HepG2 (cell line): Measurements from ENCODE around the gene SAP25. TPM values are rescaled to one million over a fixed set of nuclear protein-coding genes. Genes with fewer than 3 reads are reported as not detected.

Source experiments
- ATAC-seq: fragments of 200-7000 bp; cut with Tn5 transposase; 3 replicates; pipeline ENCODE4 v1.9.1; 2020; ENCODE audit warnings: mild to moderate bottlenecking, moderate library complexity
- BruUV-seq: library from RNA; stranded (reverse); fragments of 400-500 nt; replicated peaks from 2 replicates; lab custom pipeline; 2021; lab: Mats Ljungman, UMichigan
- CTCF ChIA-PET: fragments of 300-600 bp; formaldehyde crosslinking; extraction: SDS; loops from one replicate; lab custom pipeline; 2021; ENCODE audit warnings: low total read pairs, inconsistent platforms, low intra/inter-chr PET ratio; lab: Yijun Ruan, JAX
- POLR2A ChIA-PET: fragments of 350-600 bp; sonication (Branson Sonifier 250); formaldehyde crosslinking; loops from one replicate; lab custom pipeline; 2020; ENCODE audit warnings: antibody characterized with exemption, inconsistent platforms; lab: Yijun Ruan, JAX
- DNase-seq: peaks from one replicate; pipeline ENCODE4 v3.0.0-alpha.2; 2015; ENCODE audit warnings: low spot score
- FAIRE-seq: peaks from 3 replicates; lab custom pipeline; 2011; peaks lifted over from hg19 to GRCh38; lab: Jason Lieb, UNC
- H2AFZ ChIP-seq: one replicate; pipeline ENCODE4 v1.6.1; 2011; ENCODE audit warnings: low read length, inconsistent platforms
- H3K27ac ChIP-seq: fragments of 300-600 bp; 3 replicates; pipeline ENCODE4 v1.8.0; 2011; ENCODE audit warnings: mixed run types, mild to moderate bottlenecking, mixed read lengths, low read length, inconsistent platforms; ENCODE audit not compliant: insufficient read depth; ENCODE audit errors: extremely low read length
- H3K27me3 ChIP-seq, 2 experiments: fragments of 200-600 bp in 1 of 2; 2 replicates in 1 of 2; 3 replicates in 1 of 2; pipeline versions ENCODE4 v1.6.0 to v1.8.0; 2011; ENCODE audit warnings: low read length in 2 of 2, mild to moderate bottlenecking in 2 of 2, moderate library complexity in 2 of 2, inconsistent platforms in 1 of 2; ENCODE audit not compliant: insufficient read depth in 2 of 2, control insufficient read depth in 1 of 2
- H3K36me3 ChIP-seq, 2 experiments: fragments of 200-600 bp in 1 of 2; replicated peaks in 1 of 2; 2 replicates in 1 of 2; 3 replicates in 1 of 2; pipeline versions ENCODE4 v1.5.1 to v1.8.0; 2011; ENCODE audit warnings: low read length in 2 of 2, inconsistent platforms in 1 of 2; ENCODE audit not compliant: insufficient read depth in 2 of 2, control insufficient read depth in 1 of 2
- H3K4me1 ChIP-seq: 2 replicates; pipeline ENCODE4 v1.5.1; 2012; ENCODE audit warnings: low read length, inconsistent platforms; ENCODE audit not compliant: insufficient read depth
- H3K4me2 ChIP-seq: 2 replicates; pipeline ENCODE4 v1.6.0; 2011; ENCODE audit warnings: low read depth, low read length, inconsistent platforms
- H3K4me3 ChIP-seq, 3 experiments: fragments of 200-600 bp in 1 of 3; sonication (generic), shearing (Covaris generic) in 1 of 3; replicated peaks in 1 of 3; 2 replicates each; pipeline ENCODE4 v1.5.1; 2011 to 2016; ENCODE audit warnings: low read length in 3 of 3, inconsistent platforms in 2 of 3, low read depth in 2 of 3, mild to moderate bottlenecking in 2 of 3, control low read depth in 1 of 3, mixed read lengths in 1 of 3; ENCODE audit not compliant: insufficient read depth in 1 of 3
- H3K79me2 ChIP-seq: one replicate; pipeline ENCODE4 v1.6.1; 2011; ENCODE audit warnings: low read length, inconsistent platforms; ENCODE audit not compliant: insufficient read depth
- H3K9ac ChIP-seq: 2 replicates; pipeline ENCODE4 v1.6.0; 2011; ENCODE audit warnings: mild to moderate bottlenecking, low read depth, low read length, inconsistent platforms; ENCODE audit not compliant: insufficient read depth
- H3K9me3 ChIP-seq: 2 replicates; pipeline ENCODE4 v1.5.1; 2012; ENCODE audit warnings: mild to moderate bottlenecking, low read length
- H4K20me1 ChIP-seq: 2 replicates; pipeline ENCODE4 v1.6.0; 2011; ENCODE audit warnings: inconsistent platforms, mild to moderate bottlenecking, low read length, moderate library complexity; ENCODE audit not compliant: insufficient read depth
- AGO1 ChIP-seq: fragments of 200-400 bp; formaldehyde crosslinking; IDR thresholded peaks from 2 replicates; pipeline ENCODE4 v1.6.1; 2017; ENCODE audit warnings: mild to moderate bottlenecking, low read depth, low read length, moderate library complexity; ENCODE audit not compliant: poor library complexity, severe bottlenecking
- AGO2 ChIP-seq: fragments of 200-400 bp; formaldehyde crosslinking; optimal IDR thresholded peaks from 2 replicates; pipeline ENCODE3; 2017; ENCODE audit warnings: mild to moderate bottlenecking, low read depth, low read length, moderate library complexity
- HNRNPK ChIP-seq: fragments of 200-400 bp; formaldehyde crosslinking; IDR thresholded peaks from 2 replicates; pipeline ENCODE4 v1.6.1; 2018; ENCODE audit warnings: low read length, low read depth, moderate library complexity, mild to moderate bottlenecking; ENCODE audit not compliant: poor library complexity, severe bottlenecking
- RBFOX2 ChIP-seq: fragments of 200-400 bp; formaldehyde crosslinking; IDR thresholded peaks from 2 replicates; pipeline ENCODE4 v1.6.1; 2017; ENCODE audit warnings: low read depth, mild to moderate bottlenecking, low read length
- TEAD3 ChIP-seq: optimal IDR thresholded peaks from 2 replicates; pipeline ENCODE3; 2016; ENCODE audit warnings: borderline replicate concordance
- ZMYM2 ChIP-seq: sonication (generic); formaldehyde crosslinking; IDR thresholded peaks from 2 replicates; pipeline ENCODE4 v1.8.0; 2022; ENCODE audit warnings: mild to moderate bottlenecking, missing genetic modification reagents
- ZNF143 ChIP-seq: sonication (generic); formaldehyde crosslinking; IDR thresholded peaks from 2 replicates; pipeline ENCODE4 v1.4.0; 2020; ENCODE audit warnings: missing genetic modification reagents
- ZNF3 ChIP-seq: IDR thresholded peaks from 2 replicates; pipeline ENCODE4 v1.7.0; 2017; ENCODE audit warnings: inconsistent platforms
- WGBS: methylation state at CpG from one replicate; pipeline ENCODE4 v1.1.6; 2017; ENCODE audit warnings: low lambda C conversion rate; 5-methylcytosine and 5-hydroxymethylcytosine counted together
- in situ Hi-C: cut with HindIII; loops from 2 replicates; pipeline ENCODE4 v1.10.0; 2017; ENCODE audit warnings: low pct_unique_long_range_greater_than_20kb; ENCODE audit not compliant: extremely low pct_ligation_motif_present
- intact Hi-C: fragments of 100-400 bp; cut with micrococcal nuclease; formaldehyde crosslinking; loops from one replicate; pipeline ENCODE4 v1.10.0; 2022; ENCODE audit not compliant: unreplicated experiment
- polyA plus RNA-seq, 8 experiments: library from polyadenylated mRNA; depleted of rRNA in 3 of 8; stranded (reverse) in 7 of 8; unstranded in 1 of 8; fragments of >200 nt; fragmentation: Illumina TruSeq in 4 of 8; extraction: Trizol in 4 of 8; gene quantifications; 2 replicates each; pipeline versions ENCODE4 v1.2.1 to v1.2.3, GENCODE V29; 2011 to 2016; ENCODE audit warnings: low read depth in 4 of 8, missing spikeins in 1 of 8, mixed read lengths in 1 of 8; ENCODE audit not compliant: insufficient read depth in 1 of 8
- total RNA-seq, 5 experiments: library from RNA; depleted of rRNA; stranded (reverse); fragments of >200 nt; fragmentation: Illumina TruSeq; extraction: Trizol; gene quantifications; 2 replicates each; pipeline ENCODE4 v1.2.3, GENCODE V29; 2016; ENCODE audit warnings: low read depth in 1 of 5

SAP25 gene
- total and polyA plus RNA-seq, 2 of the 13 experiments (the other 11 are each of a cell fraction or from before 2014, with no cell fraction given), result 0.15 to 0.20 TPM

- FAIRE-seq (no peak), ATAC-seq (no peak), DNase-seq (no peak)
- no peak overlapping the region for H3K9ac ChIP-seq
- no peak overlapping the region for H3K27ac ChIP-seq
- intact Hi-C loops, result no loop called here
- BruUV-seq, result no TSS peak
- H4K20me1 ChIP-seq, result no peaks in the 10 kb centered on the region
- POLR2A ChIA-PET, result interaction anchor here (2.1 kb wide), 1 partner anchor 9 kb away, joined by 6 read pairs; the partner anchor contains the start of genes FBXO24 and LRCH4
- H3K4me3 ChIP-seq, result no peak overlapping the region
- H3K36me3 ChIP-seq, result peaks cover 15 to 33% of the 10 kb centered on the region in 2 experiments; a peak in 4 of 5 replicates
- TF ChIP-seq AGO2, result peak; percentile 17
- no peak for TF ChIP-seq ZNF3 (CRISPR knock-in tag)
- no peak for TF ChIP-seq ZMYM2 (CRISPR knock-in tag)
- TF ChIP-seq AGO1, result peak; percentile 59
- no peak overlapping the region for H2AFZ ChIP-seq
- in situ Hi-C loops, result no loop called here
- no peaks in the 10 kb centered on the region for H3K9me3 ChIP-seq
- no peaks in the 10 kb centered on the region for H3K79me2 ChIP-seq
- 90% methylated on average over 2 of the region's 14 CpGs for WGBS
- peaks cover 7% of the 10 kb centered on the region for H3K4me1 ChIP-seq
- H3K27me3 ChIP-seq, result no peaks in the 10 kb centered on the region
- no peak overlapping the region for H3K4me2 ChIP-seq
- CTCF ChIA-PET, result no interaction called here
Observed at GRCh38 chr7:100577507-100577906, 3.8 kb upstream of the SAP25 start.

- DNase-seq (no peak), FAIRE-seq (no peak), ATAC-seq (no peak)
- H3K9ac ChIP-seq, result no peak overlapping the region
- no peak overlapping the region for H3K27ac ChIP-seq
- H3K4me3 ChIP-seq, result no peak overlapping the region
- POLR2A ChIA-PET, result interaction anchor here (2.1 kb wide), 1 partner anchor 9 kb away, joined by 6 read pairs; the partner anchor contains the start of genes FBXO24 and LRCH4
- CTCF ChIA-PET, result no interaction called here
- WGBS, result over 99% methylated on average over 17 of the region's 24 CpGs
- peaks cover 12% of the 10 kb centered on the region for H3K4me1 ChIP-seq
- H2AFZ ChIP-seq, result no peak overlapping the region
- H4K20me1 ChIP-seq, result no peaks in the 10 kb centered on the region
- intact Hi-C loops, result no loop called here
- BruUV-seq, result no TSS peak
- H3K27me3 ChIP-seq, result no peaks in the 10 kb centered on the region
- in situ Hi-C loops, result no loop called here
- peaks cover 13 to 32% of the 10 kb centered on the region in 2 experiments; a peak in 4 of 5 replicates for H3K36me3 ChIP-seq
- H3K4me2 ChIP-seq, result no peak overlapping the region
- no peaks in the 10 kb centered on the region for H3K9me3 ChIP-seq
- TF ChIP-seq RBFOX2 (0 out of 2 replicates have a peak, but pooled peaks have one; percentile 23), ZNF143 (CRISPR knock-in tag) (no peak), AGO2 (peak; percentile 80), TEAD3 (CRISPR knock-in tag) (no peak), HNRNPK (peak; percentile 31), AGO1 (peak; percentile 98)
- no peaks in the 10 kb centered on the region for H3K79me2 ChIP-seq
Observed at GRCh38 chr7:100577103-100577502, 3.4 kb upstream of the SAP25 start.
